Measurements from ENCODE around the gene PDXK.

DNA sequence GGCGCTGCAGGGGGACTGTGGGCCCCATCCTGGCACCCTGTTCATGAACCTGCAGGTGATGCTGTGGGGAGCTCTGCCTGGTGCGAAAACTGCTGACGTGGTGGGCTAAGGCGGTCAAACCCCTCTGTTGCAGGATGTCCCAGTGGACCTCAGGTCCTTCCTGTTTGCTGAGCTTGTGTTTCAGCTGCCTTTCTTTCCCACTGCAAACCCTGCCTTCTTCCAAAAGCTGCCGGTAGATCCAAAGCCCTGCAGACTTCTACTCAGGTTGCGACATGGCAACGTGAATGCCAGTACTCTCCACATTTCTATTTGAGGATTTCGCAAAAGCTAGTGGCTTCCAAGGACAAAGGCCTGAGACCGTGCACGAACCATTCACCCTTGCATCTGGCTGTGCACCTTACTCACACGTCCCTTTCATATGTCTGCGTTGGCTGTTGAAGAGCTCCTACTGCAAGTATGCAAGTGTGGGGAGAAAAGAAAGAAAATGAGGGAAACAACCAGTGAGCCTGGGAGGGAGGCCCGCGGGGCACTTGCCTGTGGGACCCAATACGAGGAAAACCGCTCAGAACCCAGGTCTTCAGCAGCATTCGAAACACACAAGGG is 64.3 kb downstream of the PDXK start:
- TF ChIP-seq TCF4 (CRISPR knock-in tag; IDR thresholded peaks at IDR 0.05; ENCODE audit: borderline replicate concordance) (no peak), ZFP3 (CRISPR knock-in tag; IDR thresholded peaks at IDR 0.05) (no peak), ISL1 (CRISPR knock-in tag; IDR thresholded peaks at IDR 0.05) (no peak), ARNTL (CRISPR knock-in tag; IDR thresholded peaks at IDR 0.05; ENCODE audit: borderline replicate concordance, low read depth) (no peak), OSR1 (CRISPR knock-in tag; IDR thresholded peaks at IDR 0.05) (no peak), BACH2 (CRISPR knock-in tag; IDR thresholded peaks at IDR 0.05; ENCODE audit: borderline replicate concordance) (no peak), SNAI2 (CRISPR knock-in tag; IDR thresholded peaks at IDR 0.05) (no peak)
- TF ChIP-seq, protein P1, sequence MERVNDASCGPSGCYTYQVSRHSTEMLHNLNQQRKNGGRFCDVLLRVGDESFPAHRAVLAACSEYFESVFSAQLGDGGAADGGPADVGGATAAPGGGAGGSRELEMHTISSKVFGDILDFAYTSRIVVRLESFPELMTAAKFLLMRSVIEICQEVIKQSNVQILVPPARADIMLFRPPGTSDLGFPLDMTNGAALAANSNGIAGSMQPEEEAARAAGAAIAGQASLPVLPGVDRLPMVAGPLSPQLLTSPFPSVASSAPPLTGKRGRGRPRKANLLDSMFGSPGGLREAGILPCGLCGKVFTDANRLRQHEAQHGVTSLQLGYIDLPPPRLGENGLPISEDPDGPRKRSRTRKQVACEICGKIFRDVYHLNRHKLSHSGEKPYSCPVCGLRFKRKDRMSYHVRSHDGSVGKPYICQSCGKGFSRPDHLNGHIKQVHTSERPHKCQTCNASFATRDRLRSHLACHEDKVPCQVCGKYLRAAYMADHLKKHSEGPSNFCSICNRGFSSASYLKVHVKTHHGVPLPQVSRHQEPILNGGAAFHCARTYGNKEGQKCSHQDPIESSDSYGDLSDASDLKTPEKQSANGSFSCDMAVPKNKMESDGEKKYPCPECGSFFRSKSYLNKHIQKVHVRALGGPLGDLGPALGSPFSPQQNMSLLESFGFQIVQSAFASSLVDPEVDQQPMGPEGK (CRISPR knock-in tag; IDR thresholded peaks at IDR 0.05; ENCODE audit: borderline replicate concordance), result no peak
- TF ChIP-seq, protein P2, sequence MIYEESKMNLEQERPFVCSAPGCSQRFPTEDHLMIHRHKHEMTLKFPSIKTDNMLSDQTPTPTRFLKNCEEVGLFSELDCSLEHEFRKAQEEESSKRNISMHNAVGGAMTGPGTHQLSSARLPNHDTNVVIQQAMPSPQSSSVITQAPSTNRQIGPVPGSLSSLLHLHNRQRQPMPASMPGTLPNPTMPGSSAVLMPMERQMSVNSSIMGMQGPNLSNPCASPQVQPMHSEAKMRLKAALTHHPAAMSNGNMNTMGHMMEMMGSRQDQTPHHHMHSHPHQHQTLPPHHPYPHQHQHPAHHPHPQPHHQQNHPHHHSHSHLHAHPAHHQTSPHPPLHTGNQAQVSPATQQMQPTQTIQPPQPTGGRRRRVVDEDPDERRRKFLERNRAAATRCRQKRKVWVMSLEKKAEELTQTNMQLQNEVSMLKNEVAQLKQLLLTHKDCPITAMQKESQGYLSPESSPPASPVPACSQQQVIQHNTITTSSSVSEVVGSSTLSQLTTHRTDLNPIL (CRISPR knock-in tag; IDR thresholded peaks at IDR 0.05; ENCODE audit: low read depth), result no peak
- TF ChIP-seq, protein P3, sequence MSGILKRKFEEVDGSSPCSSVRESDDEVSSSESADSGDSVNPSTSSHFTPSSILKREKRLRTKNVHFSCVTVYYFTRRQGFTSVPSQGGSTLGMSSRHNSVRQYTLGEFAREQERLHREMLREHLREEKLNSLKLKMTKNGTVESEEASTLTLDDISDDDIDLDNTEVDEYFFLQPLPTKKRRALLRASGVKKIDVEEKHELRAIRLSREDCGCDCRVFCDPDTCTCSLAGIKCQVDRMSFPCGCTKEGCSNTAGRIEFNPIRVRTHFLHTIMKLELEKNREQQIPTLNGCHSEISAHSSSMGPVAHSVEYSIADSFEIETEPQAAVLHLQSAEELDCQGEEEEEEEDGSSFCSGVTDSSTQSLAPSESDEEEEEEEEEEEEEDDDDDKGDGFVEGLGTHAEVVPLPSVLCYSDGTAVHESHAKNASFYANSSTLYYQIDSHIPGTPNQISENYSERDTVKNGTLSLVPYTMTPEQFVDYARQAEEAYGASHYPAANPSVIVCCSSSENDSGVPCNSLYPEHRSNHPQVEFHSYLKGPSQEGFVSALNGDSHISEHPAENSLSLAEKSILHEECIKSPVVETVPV (CRISPR knock-in tag; IDR thresholded peaks at IDR 0.05), result no peak

Measured in SK-N-SH treated with all-trans-retinoic acid at 6 μM for 48 hours (cell line).